HG02852 (cell line): Measurements from ENCODE around the gene SPATA25.

ENCODE experiments used
- ATAC-seq: cut with Tn5 transposase; IDR thresholded peaks from one replicate; pipeline ENCODE4 v1.9.1; 2021; ENCODE audit warnings: mild to moderate bottlenecking, moderate library complexity; ENCODE audit not compliant: unreplicated experiment

The SPATA25 gene

GRCh38 chr20:45867136-45867818, 20.1 kb downstream of the SPATA25 start:
- ATAC-seq, result no peak

GRCh38 chr20:45866454-45866853, 21.0 kb downstream of the SPATA25 start:
- ATAC-seq, result no peak

- no peak for ATAC-seq
Observed at GRCh38 chr20:45863543-45864470, 23.6 kb downstream of the SPATA25 start.

- ATAC-seq, result no peak
Observed at GRCh38 chr20:45861221-45862075, 26.0 kb downstream of the SPATA25 start.

- ATAC-seq, result no peak
Observed at GRCh38 chr20:45860560-45861220, 26.7 kb downstream of the SPATA25 start.

- no peak for ATAC-seq
Observed at GRCh38 chr20:45859916-45860315, 27.5 kb downstream of the SPATA25 start.

GRCh38 chr20:45857882-45858216, 29.6 kb downstream of the SPATA25 start:
- peak; percentile 19 for ATAC-seq

GRCh38 chr20:45857114-45857881, 30.1 kb downstream of the SPATA25 start, which contains the start of the genes ACOT8 and ZSWIM3:
Gene ACOT8, minus strand, starts transcription at chr20:45857392. Its CDS starts 77 bp downstream, at chr20:45857315.
Gene ZSWIM3, plus strand, starts transcription at chr20:45857614. Its CDS starts 212 bp downstream, at chr20:45857826.
- peak; percentile 96 for ATAC-seq

- no peak for ATAC-seq
Observed at GRCh38 chr20:45853484-45853883, 33.9 kb downstream of the SPATA25 start.

- no peak for ATAC-seq
Observed at GRCh38 chr20:45852326-45852725, 35.1 kb downstream of the SPATA25 start.

- ATAC-seq, result no peak
Observed at GRCh38 chr20:45851501-45851900, 35.9 kb downstream of the SPATA25 start.

- ATAC-seq, result no peak
Observed at GRCh38 chr20:45850926-45851325, 36.5 kb downstream of the SPATA25 start.

- ATAC-seq, result no peak
Observed at GRCh38 chr20:45850238-45850637, 37.2 kb downstream of the SPATA25 start.

- no peak for ATAC-seq
Observed at GRCh38 chr20:45848969-45849582, 38.3 kb downstream of the SPATA25 start.

GRCh38 chr20:45848421-45848820, 39.0 kb downstream of the SPATA25 start:
- ATAC-seq, result no peak

GRCh38 chr20:45845452-45845851, 42.0 kb downstream of the SPATA25 start:
- no peak for ATAC-seq

- ATAC-seq, result no peak
Observed at GRCh38 chr20:45843506-45843905, 43.9 kb downstream of the SPATA25 start.

GRCh38 chr20:45842169-45842812, 45.1 kb downstream of the SPATA25 start:
- ATAC-seq, result peak; percentile 67
